NCI-H69 (cell line): ENCODE measurements around the gene AQP12B.
"Not testable (repeated sequence)": the region's sequence is repeated elsewhere in the genome, so short reads cannot be mapped to it uniquely, and the experiment has no call there.

ENCODE experiments used
- DNase-seq: peaks from one replicate; lab custom pipeline; 2025; lab: John Stamatoyannopoulos, UW

The AQP12B gene

GRCh38 chr2:240683329-240683979 is 769 bp upstream of the AQP12B start:
- not testable (repeated sequence) for DNase-seq

DNA sequence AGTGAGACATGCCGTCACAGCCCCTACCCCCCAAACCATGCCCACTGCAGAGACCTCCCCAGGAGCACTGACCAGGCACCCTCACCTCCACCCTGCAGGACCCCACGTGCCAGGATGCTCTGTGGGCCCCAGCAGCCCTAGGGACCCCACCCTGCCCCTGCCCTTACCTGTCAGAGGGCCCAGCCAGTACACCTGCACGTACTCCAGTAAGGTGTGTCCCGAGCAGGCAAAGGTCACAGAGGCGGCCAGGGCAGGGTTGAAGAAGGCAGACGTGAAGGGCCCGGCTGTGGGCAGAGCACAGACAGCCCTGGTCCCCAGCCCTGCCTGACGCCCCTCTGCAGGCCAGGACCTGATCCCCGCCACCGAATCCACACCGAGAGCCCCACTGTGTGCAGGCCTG is 2.5 kb downstream of the AQP12B start:
- DNase-seq = not testable (repeated sequence)

- not testable (repeated sequence) for DNase-seq
These were observed 3.8 kb downstream of the AQP12B start for GRCh38 chr2:240678909-240679308.

DNA sequence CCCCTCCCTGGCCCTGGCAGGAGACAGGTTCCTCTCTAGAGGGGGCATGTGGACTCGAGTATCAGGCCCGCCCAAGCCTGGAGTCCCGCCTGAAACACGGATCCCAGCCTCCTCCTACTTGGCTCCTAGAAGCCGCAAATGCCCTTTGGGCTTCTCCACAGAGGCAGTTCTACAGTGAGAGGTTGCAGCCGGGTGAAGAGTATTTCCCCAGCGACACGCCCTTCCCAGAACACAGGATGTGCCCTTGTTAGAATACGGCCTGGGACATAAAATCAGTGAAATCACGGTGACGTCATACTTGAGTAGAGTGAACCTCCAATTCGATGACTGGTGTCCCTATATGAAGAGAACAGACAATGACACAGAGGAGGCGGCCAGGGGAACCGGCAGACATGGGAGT is 4.6 kb downstream of the AQP12B start:
- not testable (repeated sequence) for DNase-seq

DNA sequence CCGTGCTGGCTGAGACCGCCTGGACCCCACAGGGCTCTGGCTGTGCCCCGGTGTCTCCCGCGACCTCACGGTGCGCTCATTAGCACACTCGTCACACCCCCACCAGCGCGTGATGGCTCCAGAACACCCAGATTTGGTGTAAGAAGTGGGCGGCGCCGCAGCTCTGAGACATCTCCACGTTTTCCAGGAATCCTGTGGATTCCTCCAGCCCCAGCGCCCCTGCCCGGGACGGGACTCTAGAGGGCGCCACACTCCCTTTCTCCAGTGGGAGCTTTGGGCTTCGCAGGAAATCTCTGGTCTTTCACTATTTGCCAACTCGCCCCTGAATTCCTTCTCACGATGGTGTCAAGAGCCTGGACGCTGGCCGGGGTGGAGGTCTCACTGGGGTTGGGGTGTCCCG is 7.3 kb downstream of the AQP12B start:
- DNase-seq = not testable (repeated sequence)

DNA sequence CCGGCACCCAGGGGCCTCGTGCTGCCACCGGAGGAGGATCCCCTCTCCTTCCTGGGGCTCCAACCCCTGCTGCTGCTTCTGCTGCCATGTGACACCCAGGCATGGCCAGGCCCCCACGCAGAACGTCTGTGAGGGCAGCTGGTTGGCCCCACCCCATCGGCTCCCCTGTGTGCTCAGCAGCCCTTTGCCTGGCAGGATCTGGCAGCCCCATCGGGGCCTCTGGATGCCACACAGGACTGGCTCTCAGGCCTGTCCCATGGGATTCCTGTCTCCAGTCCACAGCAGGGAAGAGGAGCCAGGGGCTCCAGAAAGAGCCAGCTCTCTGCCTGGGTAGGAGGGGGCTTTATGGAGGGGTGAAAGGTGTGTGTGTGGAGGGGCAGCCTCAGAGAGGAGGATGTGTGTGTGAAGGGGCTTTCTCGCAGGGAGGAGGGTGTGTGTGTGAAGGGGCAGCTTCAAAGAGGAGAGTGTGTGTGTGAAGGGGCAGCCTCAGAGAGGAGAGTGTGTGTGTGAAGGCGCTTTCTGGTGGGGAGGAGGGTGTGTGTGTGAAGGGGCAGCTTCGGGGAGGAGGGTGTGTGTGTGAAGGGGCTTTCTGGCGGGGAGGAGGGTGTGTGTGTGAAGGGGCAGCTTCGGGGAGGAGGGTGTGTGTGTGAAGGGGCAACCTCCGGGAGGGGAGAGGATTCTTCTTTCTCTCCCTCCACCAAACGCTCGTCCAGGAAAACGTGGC is 8.1 kb downstream of the AQP12B start:
- not testable (repeated sequence) for DNase-seq

DNA sequence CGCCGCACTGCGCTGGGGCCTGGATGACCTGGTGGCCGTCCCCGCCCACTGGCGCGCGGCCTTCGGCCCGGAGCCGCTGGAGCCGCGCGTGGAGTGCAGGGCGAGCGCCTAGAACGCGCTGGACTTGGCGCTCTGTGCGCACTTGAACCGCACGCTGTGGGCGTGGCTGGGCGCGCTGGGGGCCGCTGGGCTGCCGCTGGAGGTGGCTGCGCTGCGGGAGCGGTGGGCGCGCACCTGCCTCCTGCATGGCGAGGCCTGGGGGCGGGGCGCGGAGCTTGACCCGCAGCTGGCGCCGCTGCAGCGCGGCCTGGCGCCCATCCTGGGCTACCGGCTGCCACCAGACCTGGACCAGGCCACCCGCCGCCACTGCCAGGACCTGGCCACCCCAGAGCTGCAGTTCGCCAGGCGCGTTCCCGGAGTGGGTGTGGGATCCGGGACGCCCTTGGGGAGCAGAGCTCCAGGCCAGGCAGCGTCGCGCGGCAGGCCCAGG is 9.9 kb downstream of the AQP12B start:
- DNase-seq = peak; percentile 18

GRCh38 chr2:240672076-240672700 is 10.5 kb downstream of the AQP12B start:
- DNase-seq = no peak

- no peak for DNase-seq
These were observed 11.7 kb downstream of the AQP12B start for GRCh38 chr2:240670950-240671349.

DNA sequence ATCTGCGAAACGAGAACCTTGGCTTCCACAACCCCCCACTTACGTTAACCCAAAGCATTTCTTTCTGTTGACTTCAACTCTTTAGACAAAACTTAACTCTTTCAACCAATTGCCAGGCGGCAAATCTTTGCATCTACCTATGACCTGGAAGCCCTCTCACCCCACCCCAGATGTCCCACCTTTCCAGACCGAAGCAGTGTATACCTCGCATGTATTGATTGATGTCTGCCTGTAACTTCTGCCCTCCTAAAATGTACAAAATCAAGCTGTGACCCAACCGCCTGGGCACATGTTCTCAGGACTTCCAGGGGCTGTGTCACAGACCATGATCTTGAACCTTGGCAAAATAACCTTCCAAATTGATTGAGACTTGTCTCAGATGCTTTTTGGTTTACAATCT is 12.3 kb downstream of the AQP12B start:
- DNase-seq = no peak

DNA sequence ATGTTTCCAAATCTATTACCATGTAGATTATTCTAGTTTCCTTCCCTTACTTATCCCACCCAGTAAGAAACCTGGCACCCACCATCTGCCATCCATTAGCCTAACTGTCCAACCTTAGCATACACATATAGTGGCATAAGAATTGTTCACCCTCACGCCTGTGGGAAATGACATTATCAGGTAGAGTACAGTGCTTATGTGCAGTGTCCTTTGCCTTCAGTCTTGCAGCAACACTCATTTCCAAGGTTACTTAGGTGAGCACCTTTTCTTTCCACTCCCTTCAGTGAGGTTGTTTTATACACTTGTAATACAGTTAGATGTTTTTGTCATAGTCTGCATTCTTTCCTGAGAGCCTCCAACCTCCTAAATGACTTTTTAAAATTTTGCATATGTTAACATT is 18.1 kb downstream of the AQP12B start:
- no peak for DNase-seq

DNA sequence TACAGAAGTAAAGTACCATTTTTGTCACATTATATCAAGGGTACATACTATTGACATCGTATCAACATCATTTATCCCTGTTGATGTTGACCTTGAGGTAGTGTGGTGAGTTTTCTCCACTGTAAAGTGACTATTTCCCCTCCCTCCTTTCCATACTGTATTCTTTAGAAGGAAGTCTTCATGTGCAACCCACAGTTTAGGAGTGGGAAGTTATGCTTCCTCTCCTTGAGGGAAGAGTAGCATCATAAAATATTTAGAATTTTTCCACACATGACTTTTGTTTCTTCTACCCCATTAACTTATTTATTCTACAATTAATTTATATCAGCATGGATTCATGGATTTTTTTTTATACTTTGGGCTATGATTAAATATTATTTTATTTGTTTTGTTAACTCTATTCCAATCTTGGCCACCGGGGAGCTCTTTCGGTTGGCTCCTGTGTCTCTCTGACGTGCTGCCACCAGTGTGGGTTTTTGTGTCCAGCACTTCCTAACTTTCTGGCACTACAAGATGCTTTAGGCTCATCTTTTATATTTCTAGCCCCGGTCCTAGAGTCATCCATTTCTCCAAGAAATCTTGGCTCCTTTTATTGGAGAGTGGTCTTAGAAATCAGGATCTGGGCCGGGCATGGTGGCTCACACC is 19.0 kb downstream of the AQP12B start:
- no peak for DNase-seq

GRCh38 chr2:240662681-240663080 is 20.0 kb downstream of the AQP12B start:
- no peak for DNase-seq

DNA sequence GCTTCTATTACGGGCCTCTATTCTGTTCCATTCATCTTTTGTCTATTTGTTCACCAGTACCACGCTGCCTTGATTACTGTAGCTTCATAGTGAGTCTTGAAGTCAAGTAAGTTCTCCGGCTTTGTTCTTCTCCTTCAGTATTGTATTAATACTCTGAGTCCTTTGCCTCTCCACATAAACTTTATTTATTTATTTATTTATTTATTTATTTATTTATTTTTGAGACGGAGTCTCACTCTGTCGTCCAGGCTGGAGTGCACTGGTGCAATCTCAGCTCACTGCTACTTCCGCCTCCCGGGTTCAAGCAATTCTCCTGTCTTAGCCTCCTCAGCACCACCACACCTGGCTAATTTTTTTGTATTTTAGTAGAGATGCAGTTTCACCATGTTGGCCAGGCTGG is 22.8 kb downstream of the AQP12B start:
- not testable (repeated sequence) for DNase-seq

DNA sequence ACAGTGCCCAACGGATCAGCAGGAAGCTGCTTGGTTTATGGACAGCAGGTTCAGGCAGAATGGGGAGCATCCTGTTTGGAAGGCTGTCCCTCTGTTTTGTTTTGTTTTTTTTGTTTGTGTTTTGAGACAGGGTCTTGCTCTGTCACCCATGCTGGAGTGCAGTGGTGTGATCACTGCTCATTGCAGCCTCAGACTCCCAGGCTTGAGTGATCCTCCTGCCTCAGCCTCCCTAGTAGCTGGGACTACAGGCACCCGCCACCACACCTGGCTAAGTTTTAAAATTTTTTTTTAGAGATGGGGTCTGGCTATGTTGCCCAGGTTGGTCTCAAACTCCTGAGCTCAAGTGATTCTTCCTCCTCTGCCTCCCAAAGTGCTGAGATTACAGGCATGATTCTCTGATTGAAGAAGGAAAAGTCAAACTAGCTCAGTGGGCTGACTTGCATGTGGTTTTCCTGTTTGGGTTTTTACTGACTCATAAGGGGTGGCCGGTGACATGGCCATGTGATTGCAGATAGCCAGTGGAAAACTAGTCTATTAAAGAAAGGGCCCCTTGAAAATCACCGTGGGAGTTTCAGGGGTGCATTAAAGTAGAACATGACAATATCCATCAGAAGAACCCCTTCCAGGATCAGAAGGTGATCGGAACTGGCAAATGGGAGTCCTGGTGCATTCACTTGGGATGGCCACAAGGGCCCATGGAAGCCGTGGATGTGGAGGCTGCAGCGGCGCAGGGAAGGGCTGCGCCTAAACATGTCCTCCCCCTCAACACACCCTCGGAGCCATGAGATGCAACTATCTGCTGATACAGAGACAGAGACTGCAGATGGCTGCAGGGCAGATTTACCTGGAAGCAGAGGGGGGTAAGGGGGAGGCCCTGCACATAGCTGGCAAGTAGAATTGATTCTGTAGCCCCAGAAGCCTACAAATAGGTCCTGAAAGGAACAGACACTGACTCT is 26.5 kb downstream of the AQP12B start:
- DNase-seq = no peak

GRCh38 chr2:240651185-240651584 is 31.5 kb downstream of the AQP12B start:
- no peak for DNase-seq

DNA sequence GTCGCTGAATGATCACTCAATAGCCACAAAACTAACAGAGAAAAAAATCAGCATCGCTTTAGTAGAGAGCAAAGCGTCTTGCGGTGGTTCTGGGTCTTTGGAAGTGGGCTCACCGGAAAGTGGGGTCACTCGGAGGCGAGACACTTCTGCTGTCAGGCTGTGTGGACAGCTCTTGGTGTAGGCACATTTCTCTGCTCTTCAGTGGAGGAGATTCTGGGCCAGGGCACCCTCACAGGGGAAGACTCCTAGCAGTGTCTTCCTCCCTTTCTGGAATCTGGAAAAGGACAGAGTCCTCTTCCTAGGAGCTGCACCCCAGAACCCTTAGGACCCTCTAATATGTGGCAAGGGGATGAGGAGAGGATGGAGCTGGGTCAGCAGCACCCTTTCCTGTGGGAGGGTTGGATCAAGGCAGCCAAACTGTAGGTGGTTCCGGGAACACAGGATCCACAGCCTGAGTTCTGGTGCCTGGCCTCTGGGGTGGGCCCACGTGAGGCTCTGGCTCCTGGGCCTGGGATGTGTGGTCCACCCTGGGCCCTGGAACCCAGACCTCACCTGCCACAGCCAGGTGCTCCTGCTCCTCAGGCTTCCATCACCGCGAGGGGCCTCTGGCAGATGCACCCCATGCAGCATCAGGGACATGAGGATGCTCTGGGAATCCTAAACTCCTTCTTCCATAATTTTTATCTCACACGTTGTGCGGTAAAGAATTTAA is 32.3 kb downstream of the AQP12B start:
- no peak for DNase-seq

GRCh38 chr2:240649331-240649730 is 33.4 kb downstream of the AQP12B start:
- no peak for DNase-seq

DNA sequence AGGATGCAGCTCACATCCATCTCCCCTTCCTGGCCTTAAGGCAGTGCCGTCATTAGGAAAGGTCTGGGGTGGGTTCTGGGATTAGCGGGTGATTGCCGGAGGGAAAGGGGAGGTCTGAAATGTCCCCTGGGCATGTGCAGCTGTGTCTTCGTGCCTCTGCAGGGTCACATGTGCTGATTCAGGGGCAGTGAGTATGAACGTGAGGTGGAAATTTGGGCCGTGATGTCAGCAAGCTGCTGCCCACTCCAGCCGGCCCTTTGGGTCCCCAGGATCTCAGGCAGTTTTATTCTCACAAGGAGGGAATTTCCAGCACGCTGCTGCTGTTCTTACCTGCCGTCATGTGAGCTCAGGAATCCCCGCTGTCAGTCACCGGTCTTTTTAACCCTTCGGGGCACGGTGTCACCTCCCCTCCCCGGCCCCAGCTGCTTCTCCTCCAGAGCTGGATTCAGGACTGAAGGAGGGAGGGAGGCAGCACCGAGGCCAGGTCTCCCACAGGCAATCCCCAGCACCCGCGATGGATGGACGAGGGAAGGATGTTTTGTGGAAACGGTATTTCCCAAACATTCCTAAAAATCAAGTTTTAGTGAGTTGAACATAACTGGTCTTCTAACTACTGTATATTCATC is 33.9 kb downstream of the AQP12B start:
- DNase-seq = no peak

DNA sequence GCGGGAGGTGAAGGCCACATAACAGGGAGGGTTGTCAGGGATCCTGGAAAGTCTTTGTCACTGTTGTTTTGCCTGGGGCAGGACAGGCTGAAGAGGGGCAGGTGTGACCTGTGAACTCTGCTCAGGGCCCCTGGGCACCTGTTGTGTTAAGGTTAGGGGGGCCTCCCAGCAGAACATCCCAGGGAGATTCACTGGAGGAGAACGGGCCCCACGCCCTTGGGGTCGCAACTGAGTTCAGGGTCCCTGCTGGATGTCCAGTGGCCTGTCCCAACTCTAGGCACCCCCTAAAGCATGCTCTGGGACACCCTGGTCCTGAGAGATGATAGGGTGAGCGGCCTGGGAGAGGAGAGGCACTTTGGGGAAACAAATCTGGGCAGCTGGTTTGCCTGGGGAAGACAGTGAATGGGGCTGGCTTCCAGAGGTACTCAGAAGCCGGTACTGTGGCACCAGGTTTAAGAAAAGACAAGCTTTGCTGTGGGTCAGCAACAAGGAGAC is 34.5 kb downstream of the AQP12B start:
- DNase-seq = no peak
